Panc1 (cell line): ENCODE data around the gene MBTD1.

Experiments
- TCF7L2 ChIP-seq: IDR thresholded peaks from 2 replicates; pipeline ENCODE4 v1.6.1; 2011; ENCODE audit warnings: mild to moderate bottlenecking, low read depth, low read length, inconsistent platforms
- TF ChIP-seq, protein P1 (sequence below): fragments of 450-650 bp; IDR thresholded peaks from 2 replicates; pipeline ENCODE4 v1.5.1; 2017; ENCODE audit warnings: mild to moderate bottlenecking

DNA sequence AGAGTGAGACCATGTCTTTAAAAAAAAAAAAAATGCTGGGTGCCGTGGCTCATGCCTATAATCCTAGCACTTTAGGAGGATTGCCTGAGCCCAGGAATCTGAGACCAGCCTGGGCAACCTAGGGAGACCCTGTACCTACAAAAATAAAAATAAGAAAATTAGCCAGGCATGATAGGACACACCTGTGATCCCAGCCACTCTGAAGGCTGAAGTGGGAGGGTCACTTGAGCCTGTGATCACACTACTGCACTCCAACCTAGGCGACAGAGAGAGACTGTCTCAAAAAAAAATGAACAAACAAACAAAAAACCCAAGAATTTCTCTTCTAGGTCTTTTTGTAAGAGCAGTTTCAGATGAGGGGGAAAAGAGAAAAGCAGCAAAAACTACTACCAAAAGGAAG is 59.0 kb downstream of the MBTD1 start:
- TF ChIP-seq, protein P1, sequence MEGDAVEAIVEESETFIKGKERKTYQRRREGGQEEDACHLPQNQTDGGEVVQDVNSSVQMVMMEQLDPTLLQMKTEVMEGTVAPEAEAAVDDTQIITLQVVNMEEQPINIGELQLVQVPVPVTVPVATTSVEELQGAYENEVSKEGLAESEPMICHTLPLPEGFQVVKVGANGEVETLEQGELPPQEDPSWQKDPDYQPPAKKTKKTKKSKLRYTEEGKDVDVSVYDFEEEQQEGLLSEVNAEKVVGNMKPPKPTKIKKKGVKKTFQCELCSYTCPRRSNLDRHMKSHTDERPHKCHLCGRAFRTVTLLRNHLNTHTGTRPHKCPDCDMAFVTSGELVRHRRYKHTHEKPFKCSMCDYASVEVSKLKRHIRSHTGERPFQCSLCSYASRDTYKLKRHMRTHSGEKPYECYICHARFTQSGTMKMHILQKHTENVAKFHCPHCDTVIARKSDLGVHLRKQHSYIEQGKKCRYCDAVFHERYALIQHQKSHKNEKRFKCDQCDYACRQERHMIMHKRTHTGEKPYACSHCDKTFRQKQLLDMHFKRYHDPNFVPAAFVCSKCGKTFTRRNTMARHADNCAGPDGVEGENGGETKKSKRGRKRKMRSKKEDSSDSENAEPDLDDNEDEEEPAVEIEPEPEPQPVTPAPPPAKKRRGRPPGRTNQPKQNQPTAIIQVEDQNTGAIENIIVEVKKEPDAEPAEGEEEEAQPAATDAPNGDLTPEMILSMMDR: no peak
- no peak for TF ChIP-seq TCF7L2
